K562 (cell line): ENCODE measurements around the gene TMEM53. TPM values are rescaled to one million over a fixed set of nuclear protein-coding genes. Genes with fewer than 3 reads are reported as not detected.

Source experiments
- ATF2 ChIP-seq: sonication (generic); formaldehyde crosslinking; IDR thresholded peaks from 2 replicates; pipeline ENCODE4 v1.8.1; 2022; ENCODE audit warnings: missing genetic modification reagents
- CHCHD3 ChIP-seq: fragments of 250-450 bp; sonication (Bioruptor Pico); IDR thresholded peaks from 2 replicates; pipeline ENCODE4 v2.1.2; 2022; ENCODE audit warnings: mild to moderate bottlenecking
- GMEB1 ChIP-seq: fragments of 250-450 bp; sonication (Bioruptor Pico); IDR thresholded peaks from 2 replicates; pipeline ENCODE4 v1.4.0; 2020; ENCODE audit warnings: mild to moderate bottlenecking
- HDAC8 ChIP-seq: fragments of 450-650 bp; IDR thresholded peaks from 2 replicates; pipeline ENCODE4 v1.6.1; 2016; ENCODE audit warnings: mild to moderate bottlenecking, missing genetic modification characterization, moderate library complexity, missing compliant biosample characterization
- KLF10 ChIP-seq: fragments of 250-450 bp; sonication (Bioruptor Pico); IDR thresholded peaks from 2 replicates; pipeline ENCODE4 v1.6.1; 2021; ENCODE audit warnings: matching md5 sums
- RAD21 ChIP-seq, 2 experiments: fragments of 250-450 bp in 1 of 2; fragments of 450-650 bp in 1 of 2; sonication (Bioruptor Pico) in 1 of 2; formaldehyde crosslinking in 1 of 2; IDR thresholded peaks in 1 of 2; conservative IDR thresholded peaks in 1 of 2; 2 replicates each; pipeline versions ENCODE4 v1.4.0 to v1.8.0; 2020 to 2022; ENCODE audit warnings: mild to moderate bottlenecking in 2 of 2, moderate library complexity in 1 of 2
- RBM34 ChIP-seq: fragments of 200-400 bp; formaldehyde crosslinking; IDR thresholded peaks from 2 replicates; pipeline ENCODE4 v1.6.1; 2018; ENCODE audit warnings: low read length, borderline replicate concordance; ENCODE audit not compliant: insufficient read depth
- SAFB2 ChIP-seq: fragments of 200-400 bp; formaldehyde crosslinking; IDR thresholded peaks from 2 replicates; pipeline ENCODE4 v1.6.1; 2018; ENCODE audit warnings: borderline replicate concordance, low read length, low read depth, moderate library complexity; ENCODE audit not compliant: severe bottlenecking
- SETDB1 ChIP-seq: IDR thresholded peaks from one replicate; pipeline ENCODE4 v1.6.1; 2012; ENCODE audit warnings: low read length, control low read depth, inconsistent platforms
- SRSF9 ChIP-seq: fragments of 200-400 bp; formaldehyde crosslinking; IDR thresholded peaks from 2 replicates; pipeline ENCODE4 v1.6.1; 2017; ENCODE audit warnings: low read depth, low read length, borderline replicate concordance
- TFAP4 ChIP-seq: sonication (generic); formaldehyde crosslinking; IDR thresholded peaks from 2 replicates; pipeline ENCODE4 v1.8.0; 2022; ENCODE audit warnings: missing genetic modification reagents, mild to moderate bottlenecking, moderate library complexity, borderline replicate concordance
- WHSC1 ChIP-seq: IDR thresholded peaks from one replicate; pipeline ENCODE4 v1.6.1; 2012; ENCODE audit warnings: low read length, control low read depth, inconsistent platforms
- XRCC5 ChIP-seq: fragments of 200-400 bp; formaldehyde crosslinking; IDR thresholded peaks from 2 replicates; pipeline ENCODE4 v1.6.1; 2017; ENCODE audit warnings: low read depth, mild to moderate bottlenecking, low read length
- ZBTB1 ChIP-seq: sonication (generic); formaldehyde crosslinking; IDR thresholded peaks from 2 replicates; pipeline ENCODE4 v1.8.1; 2023; ENCODE audit warnings: missing genetic modification reagents, low read depth, mild to moderate bottlenecking, borderline replicate concordance
- ZC3H4 ChIP-seq: sonication (generic); formaldehyde crosslinking; IDR thresholded peaks from 2 replicates; pipeline ENCODE4 v1.9.0; 2021; ENCODE audit warnings: missing genetic modification reagents, borderline replicate concordance
- ZNF140 ChIP-seq: fragments of 250-450 bp; sonication (Bioruptor Pico); IDR thresholded peaks from 2 replicates; pipeline ENCODE4 v1.8.0; 2021; ENCODE audit warnings: moderate library complexity, mild to moderate bottlenecking, inconsistent platforms
- ZNF165 ChIP-seq: fragments of 250-450 bp; sonication (Bioruptor Pico); IDR thresholded peaks from 2 replicates; pipeline ENCODE4 v1.4.0; 2020; ENCODE audit warnings: borderline replicate concordance
- ZNF212 ChIP-seq: fragments of 450-650 bp; formaldehyde crosslinking; IDR thresholded peaks from 2 replicates; pipeline ENCODE4 v1.4.0; 2020; ENCODE audit warnings: mild to moderate bottlenecking
- ZNF24 ChIP-seq: fragments of 450-650 bp; IDR thresholded peaks from 2 replicates; pipeline ENCODE4 v1.6.1; 2016
- ZNF830 ChIP-seq: fragments of 250-450 bp; sonication (Bioruptor Pico); IDR thresholded peaks from 2 replicates; pipeline ENCODE4 v1.5.0; 2021; ENCODE audit warnings: mild to moderate bottlenecking
- polyA plus RNA-seq, 8 experiments: library from polyadenylated mRNA; depleted of rRNA in 4 of 8; stranded (reverse) in 5 of 8; unstranded in 3 of 8; fragments of >200 nt; fragmentation: Nextera tagmentation in 2 of 8; fragmentation: Illumina TruSeq in 1 of 8; extraction: Ambion mirVana in 2 of 8; extraction: Trizol in 1 of 8; gene quantifications; 2 replicates each; pipeline versions ENCODE4 v1.2.1 to v1.2.3, GENCODE V29; 2011 to 2014; ENCODE audit warnings: inconsistent platforms in 1 of 8, missing spikeins in 1 of 8
- total RNA-seq, 7 experiments: library from RNA; depleted of rRNA in 6 of 7; stranded (reverse); fragments of >200 nt in 6 of 7; fragmentation: Illumina TruSeq in 2 of 7; extraction: Trizol in 2 of 7; gene quantifications; 2 replicates each; pipeline versions ENCODE4 v1.2.1 to v1.2.3, GENCODE V29; 2011 to 2021; ENCODE audit warnings: low replicate concordance in 1 of 7
- TF ChIP-seq, protein P1 (sequence below): fragments of 450-650 bp; formaldehyde crosslinking; IDR thresholded peaks from 2 replicates; pipeline ENCODE4 v1.4.0; 2020; ENCODE audit warnings: mild to moderate bottlenecking
- TF ChIP-seq, protein P2 (sequence below): fragments of 250-450 bp; sonication (Bioruptor Pico); IDR thresholded peaks from 2 replicates; pipeline ENCODE4 v1.9.0; 2021; ENCODE audit warnings: mild to moderate bottlenecking

TMEM53 gene
- total and polyA plus RNA-seq, 9 of the 15 experiments (the other 6 are each of a cell fraction or from before 2014, with no cell fraction given): 0.23 to 3.7 (median 2.0) TPM

GRCh38 chr1:44721485-44722361, 47.4 kb upstream of the TMEM53 start (continued):
- TF ChIP-seq ZNF140: no peak
- TF ChIP-seq KLF10 (CRISPR knock-in tag): peak; percentile 99
- TF ChIP-seq, protein P1, sequence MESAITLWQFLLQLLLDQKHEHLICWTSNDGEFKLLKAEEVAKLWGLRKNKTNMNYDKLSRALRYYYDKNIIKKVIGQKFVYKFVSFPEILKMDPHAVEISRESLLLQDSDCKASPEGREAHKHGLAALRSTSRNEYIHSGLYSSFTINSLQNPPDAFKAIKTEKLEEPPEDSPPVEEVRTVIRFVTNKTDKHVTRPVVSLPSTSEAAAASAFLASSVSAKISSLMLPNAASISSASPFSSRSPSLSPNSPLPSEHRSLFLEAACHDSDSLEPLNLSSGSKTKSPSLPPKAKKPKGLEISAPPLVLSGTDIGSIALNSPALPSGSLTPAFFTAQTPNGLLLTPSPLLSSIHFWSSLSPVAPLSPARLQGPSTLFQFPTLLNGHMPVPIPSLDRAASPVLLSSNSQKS (CRISPR knock-in tag): peak; percentile 98
- TF ChIP-seq WHSC1: no peak
- TF ChIP-seq RAD21 (CRISPR knock-in tag; conservative IDR thresholded peaks at IDR 0.05 in 1 of 2, IDR thresholded peaks at IDR 0.05 in 1 of 2): peak in 1 of 2 experiments; percentile 56; a peak in 2 of 4 replicates
- TF ChIP-seq CHCHD3 (CRISPR knock-in tag): peak; percentile 100
- no peak for TF ChIP-seq SRSF9
- peak; percentile 97 for TF ChIP-seq ZNF212 (CRISPR knock-in tag)
- no peak; the same call in 1 of the 2 replicates for TF ChIP-seq GMEB1 (CRISPR knock-in tag)
- no peak for TF ChIP-seq SAFB2
- TF ChIP-seq TFAP4 (CRISPR knock-in tag): peak; percentile 86
- peak; percentile 37 for TF ChIP-seq SETDB1
- TF ChIP-seq HDAC8 (tag): peak; percentile 80; the same call in 1 of the 2 replicates
- TF ChIP-seq ZC3H4 (CRISPR knock-in tag): peak; percentile 100
- TF ChIP-seq ZNF830: peak; percentile 100
- no peak for TF ChIP-seq ZNF165 (CRISPR knock-in tag)
- peak; percentile 94 for TF ChIP-seq ZNF24
- TF ChIP-seq XRCC5: peak; percentile 85; the same call in 1 of the 2 replicates
- no peak for TF ChIP-seq RBM34
- no peak for TF ChIP-seq ATF2
- TF ChIP-seq, protein P2, sequence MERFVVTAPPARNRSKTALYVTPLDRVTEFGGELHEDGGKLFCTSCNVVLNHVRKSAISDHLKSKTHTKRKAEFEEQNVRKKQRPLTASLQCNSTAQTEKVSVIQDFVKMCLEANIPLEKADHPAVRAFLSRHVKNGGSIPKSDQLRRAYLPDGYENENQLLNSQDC (CRISPR knock-in tag): peak; percentile 100
- TF ChIP-seq ZBTB1 (CRISPR knock-in tag): peak; percentile 93
